KOPT-K1 (cell line): ENCODE data around the gene EPHA3.
"Not testable (repeated sequence)": the region's sequence is repeated elsewhere in the genome, so short reads cannot be mapped to it uniquely, and the experiment has no call there.

Source experiments
- H3K27ac ChIP-seq: fragments of 200-600 bp; sonication (generic); 2 replicates; pipeline ENCODE4 v1.5.1; 2016; ENCODE audit warnings: antibody characterized with exemption, mild to moderate bottlenecking, low read depth, low read length; ENCODE audit not compliant: poor library complexity, severe bottlenecking
- H3K36me3 ChIP-seq: fragments of 200-600 bp; sonication (generic); 2 replicates; pipeline ENCODE4 v1.5.1; 2017; ENCODE audit warnings: antibody characterized with exemption, mild to moderate bottlenecking, low read length, moderate library complexity; ENCODE audit not compliant: insufficient read depth
- H3K9me3 ChIP-seq: fragments of 200-600 bp; sonication (generic); 2 replicates; pipeline ENCODE4 v1.5.1; 2017; ENCODE audit warnings: antibody characterized with exemption, low read length, mild to moderate bottlenecking; ENCODE audit not compliant: insufficient read depth, poor library complexity, severe bottlenecking

EPHA3 gene

DNA sequence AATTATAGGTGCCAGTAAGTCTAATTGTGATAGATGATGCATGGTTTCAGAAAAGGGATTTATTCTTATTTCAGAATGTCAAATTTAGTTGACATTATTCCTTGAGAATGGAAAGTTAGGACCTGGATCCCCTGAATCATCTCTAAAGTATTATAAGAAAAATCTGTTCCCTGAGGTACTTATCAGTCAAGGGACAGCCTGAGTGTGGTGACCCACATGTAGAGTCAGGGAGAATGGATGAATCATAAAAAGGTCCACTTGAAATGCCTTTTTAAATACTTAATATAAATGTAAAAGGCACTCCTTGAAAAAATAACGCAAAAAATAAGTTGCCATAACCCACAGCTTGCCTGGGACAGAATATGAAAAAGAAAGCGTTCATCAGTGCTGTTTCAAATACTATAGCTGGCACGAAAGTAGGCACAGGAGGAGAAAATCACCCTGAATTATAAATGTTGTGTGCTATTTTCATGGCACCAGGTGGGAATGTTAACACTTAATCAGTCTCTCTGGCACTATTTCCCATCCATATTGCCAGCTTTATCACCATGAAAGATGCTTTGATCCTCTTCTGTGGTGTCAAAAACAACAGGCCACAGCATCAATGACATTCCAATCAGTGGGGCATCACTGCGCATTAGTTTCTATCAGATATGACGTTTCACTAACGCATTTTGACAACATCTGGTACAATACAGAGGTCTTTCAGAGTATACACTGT, 208.5 kb downstream of the EPHA3 start:
- no peak overlapping the region for H3K27ac ChIP-seq
- H3K36me3 ChIP-seq = no peaks in the 10 kb centered on the region
- H3K9me3 ChIP-seq = no peaks in the 10 kb centered on the region

DNA sequence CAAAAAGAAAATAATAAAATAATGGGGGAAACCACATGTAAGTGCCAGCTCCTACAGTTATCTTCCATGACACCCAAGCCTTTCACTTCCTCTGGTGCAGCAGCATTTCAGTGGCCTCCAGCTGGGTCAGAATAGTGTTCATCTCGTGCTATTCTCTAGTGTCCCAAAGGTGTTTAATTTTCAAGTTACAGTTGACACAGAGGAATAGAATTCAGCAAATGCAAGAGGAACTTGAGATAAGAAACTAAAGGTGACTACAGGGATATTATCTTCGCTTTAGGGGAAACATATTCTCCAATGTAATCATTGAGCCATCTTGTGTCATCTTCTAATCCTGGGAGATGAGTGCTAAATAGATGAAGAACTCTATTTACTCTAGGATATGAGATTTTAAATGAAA, 212.8 kb downstream of the EPHA3 start:
- Histone ChIP-seq H3K27ac (no peak overlapping the region), H3K36me3 (no peaks in the 10 kb centered on the region), H3K9me3 (no peaks in the 10 kb centered on the region)

- no peaks in the 10 kb centered on the region for H3K9me3 ChIP-seq
- H3K27ac ChIP-seq = no peak overlapping the region
- no peaks in the 10 kb centered on the region for H3K36me3 ChIP-seq
Measured at GRCh38 chr3:89326997-89327396, 219.6 kb downstream of the EPHA3 start.

- no peaks in the 10 kb centered on the region for H3K9me3 ChIP-seq
- H3K27ac ChIP-seq = no peak overlapping the region
Measured at GRCh38 chr3:89332386-89332785, 225.0 kb downstream of the EPHA3 start.

DNA sequence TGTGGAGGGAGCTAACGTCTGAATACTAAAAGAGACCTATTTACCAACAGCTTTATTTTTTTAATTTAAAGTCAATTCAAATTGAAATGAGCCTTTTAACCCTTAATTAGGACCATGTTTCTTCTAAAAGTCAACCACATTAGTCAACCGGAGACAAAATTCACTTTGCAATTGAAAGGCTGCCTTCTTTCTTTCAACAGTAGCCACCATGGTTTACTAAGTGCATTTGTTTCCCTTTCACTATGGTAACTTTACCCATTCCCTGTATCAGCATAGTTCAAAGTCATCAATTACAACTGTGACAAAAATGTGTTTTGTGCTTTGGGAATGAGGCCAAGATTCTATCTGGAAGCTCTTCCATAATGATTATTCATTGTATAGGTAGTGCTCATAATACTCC, 225.4 kb downstream of the EPHA3 start:
- no peak overlapping the region for H3K27ac ChIP-seq
- no peaks in the 10 kb centered on the region for H3K36me3 ChIP-seq
- no peaks in the 10 kb centered on the region for H3K9me3 ChIP-seq

More at GRCh38 chr3:89332386-89332785, 225.0 kb downstream of the EPHA3 start:
- no peaks in the 10 kb centered on the region for H3K36me3 ChIP-seq

DNA sequence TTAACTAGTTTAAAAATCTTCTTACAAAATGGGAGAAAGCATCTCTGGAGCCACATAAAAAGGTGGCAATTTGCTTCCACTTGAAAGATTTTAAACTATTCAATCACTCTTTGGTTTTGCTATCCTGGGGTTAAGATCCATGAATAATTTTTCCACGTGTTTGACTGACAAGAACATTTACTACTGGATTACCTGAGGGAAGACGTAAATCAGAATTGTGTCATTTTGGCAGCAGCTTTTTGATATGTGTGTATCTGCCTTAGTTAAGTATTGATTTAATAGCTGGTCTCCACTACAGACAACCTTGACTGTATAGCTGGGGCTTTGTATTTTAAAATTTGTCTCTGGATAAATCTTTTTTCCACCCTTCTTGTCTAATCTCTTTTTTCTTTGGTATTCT, 228.3 kb downstream of the EPHA3 start:
- Histone ChIP-seq H3K9me3 (no peaks in the 10 kb centered on the region), H3K27ac (no peak overlapping the region), H3K36me3 (no peaks in the 10 kb centered on the region)

DNA sequence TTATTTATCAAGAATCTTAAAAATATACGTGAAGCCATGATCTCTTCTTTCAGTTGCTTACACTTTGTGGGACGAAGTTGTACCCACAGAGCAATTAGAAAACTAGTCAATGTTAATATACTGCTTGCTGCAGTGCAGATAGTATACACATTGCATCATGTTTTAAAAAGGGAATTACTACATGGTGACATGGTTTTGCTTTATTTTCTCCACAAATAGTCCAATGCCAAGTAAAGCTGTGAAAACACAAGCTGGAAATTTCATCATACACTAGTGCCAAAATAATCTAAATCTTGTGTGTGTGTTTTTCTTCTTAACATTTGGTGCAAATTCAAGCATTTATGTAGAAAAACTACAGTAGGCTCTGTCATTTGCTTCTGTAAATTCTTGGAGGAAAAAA, 233.0 kb downstream of the EPHA3 start:
- Histone ChIP-seq H3K27ac (no peak overlapping the region), H3K9me3 (no peaks in the 10 kb centered on the region), H3K36me3 (no peaks in the 10 kb centered on the region)

GRCh38 chr3:89344076-89344475, 236.7 kb downstream of the EPHA3 start:
- no peaks in the 10 kb centered on the region for H3K9me3 ChIP-seq
- H3K36me3 ChIP-seq = no peaks in the 10 kb centered on the region
- H3K27ac ChIP-seq = no peak overlapping the region

DNA sequence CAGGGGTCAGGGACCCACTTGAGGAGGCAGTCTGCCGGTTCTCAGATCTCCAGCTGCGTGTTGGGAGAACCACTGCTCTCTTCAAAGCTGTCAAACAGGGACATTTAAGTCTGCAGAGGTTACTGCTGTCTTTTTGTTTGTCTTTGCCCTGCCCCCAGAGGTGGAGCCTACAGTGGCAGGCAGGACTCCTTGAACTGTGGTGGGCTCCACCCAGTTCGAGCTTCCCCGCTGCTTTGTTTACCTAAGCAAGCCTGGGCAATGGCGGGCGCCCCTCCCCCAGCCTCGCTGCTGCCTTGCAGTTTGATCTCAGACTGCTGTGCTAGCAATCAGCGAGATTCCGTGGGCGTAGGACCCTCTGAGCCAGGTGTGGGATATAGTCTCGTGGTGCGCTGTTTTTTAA, 243.5 kb downstream of the EPHA3 start:
- not testable (repeated sequence) for H3K36me3 ChIP-seq, H3K27ac ChIP-seq, H3K9me3 ChIP-seq

GRCh38 chr3:89353465-89353864, 246.0 kb downstream of the EPHA3 start:
- no peaks in the 10 kb centered on the region for H3K36me3 ChIP-seq
- H3K27ac ChIP-seq = no peak overlapping the region
- H3K9me3 ChIP-seq = no peaks in the 10 kb centered on the region

DNA sequence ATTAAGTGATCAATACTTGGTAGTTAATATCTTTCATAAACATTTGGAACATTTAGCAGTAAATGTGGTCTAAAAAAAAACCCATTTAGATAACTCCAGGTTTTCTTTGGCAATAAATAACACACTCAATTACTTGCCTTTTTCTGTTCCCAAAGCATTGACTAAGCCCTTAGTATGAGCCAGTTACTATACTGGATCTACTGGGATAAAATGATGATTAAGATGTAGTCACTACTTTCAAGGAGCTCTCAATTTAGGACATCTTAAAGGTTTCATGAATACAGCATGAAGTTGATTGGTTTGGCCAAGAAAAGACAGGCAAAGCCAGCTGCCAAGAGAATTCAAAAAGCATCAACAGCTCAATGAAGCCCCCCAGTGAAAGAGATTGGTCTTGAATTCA, 250.9 kb downstream of the EPHA3 start:
- H3K9me3 ChIP-seq = no peaks in the 10 kb centered on the region
- H3K36me3 ChIP-seq = no peaks in the 10 kb centered on the region
- no peak overlapping the region for H3K27ac ChIP-seq

GRCh38 chr3:89360156-89360555, 252.7 kb downstream of the EPHA3 start:
- Histone ChIP-seq H3K27ac (no peak overlapping the region), H3K36me3 (no peaks in the 10 kb centered on the region), H3K9me3 (no peaks in the 10 kb centered on the region)

DNA sequence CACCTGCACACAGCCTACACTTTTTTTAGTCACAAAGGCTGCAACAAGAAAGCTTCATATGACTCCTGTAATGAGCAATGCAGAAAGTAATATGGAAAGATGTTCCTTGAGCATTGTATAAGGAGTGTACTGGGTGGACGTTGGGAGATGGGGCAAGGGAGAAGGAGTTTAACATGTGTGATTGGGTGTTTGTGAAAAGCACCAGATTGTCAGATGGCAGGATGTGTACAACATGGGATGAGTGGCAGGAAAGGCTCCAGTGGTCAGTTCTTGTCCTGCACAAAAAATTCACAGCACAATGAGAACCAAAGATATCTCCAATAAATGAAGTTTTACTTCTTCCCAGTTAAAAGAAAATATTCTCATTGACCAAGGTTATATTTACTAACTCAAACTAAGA, 255.1 kb downstream of the EPHA3 start:
- Histone ChIP-seq H3K36me3 (no peaks in the 10 kb centered on the region), H3K9me3 (no peaks in the 10 kb centered on the region), H3K27ac (no peak overlapping the region)

- H3K9me3 ChIP-seq = no peaks in the 10 kb centered on the region
- H3K36me3 ChIP-seq = no peaks in the 10 kb centered on the region
- H3K27ac ChIP-seq = no peak overlapping the region
Measured at GRCh38 chr3:89363171-89363570, 255.8 kb downstream of the EPHA3 start.

- no peaks in the 10 kb centered on the region for H3K36me3 ChIP-seq
- H3K9me3 ChIP-seq = no peaks in the 10 kb centered on the region
- H3K27ac ChIP-seq = no peak overlapping the region
Measured at GRCh38 chr3:89364314-89364713, 256.9 kb downstream of the EPHA3 start.

DNA sequence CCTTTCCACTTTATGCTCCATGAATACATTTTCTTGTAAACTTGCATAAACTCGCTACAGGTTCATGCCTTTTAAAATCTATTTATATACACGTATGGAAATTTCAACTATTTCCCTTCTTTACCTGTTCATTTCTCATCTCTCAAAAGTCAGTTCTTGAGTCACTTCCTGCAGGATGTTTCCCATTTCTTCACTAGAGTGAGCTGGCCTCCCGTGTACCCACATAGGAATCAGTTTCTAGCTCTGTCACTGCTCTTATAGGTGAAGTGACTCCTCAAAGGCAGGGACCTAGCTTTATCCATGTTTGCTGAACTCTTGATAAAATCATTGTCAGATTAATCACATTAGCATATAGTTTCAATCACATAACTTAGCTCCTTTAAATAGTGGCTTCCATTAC, 259.7 kb downstream of the EPHA3 start:
- H3K9me3 ChIP-seq = no peaks in the 10 kb centered on the region
- no peak overlapping the region for H3K27ac ChIP-seq

More for the DNA sequence above, 259.7 kb downstream of the EPHA3 start:
- H3K36me3 ChIP-seq = no peaks in the 10 kb centered on the region
